Measurements from ENCODE around the gene GRB2. TPM values are rescaled to one million over a fixed set of nuclear protein-coding genes. Genes with fewer than 3 reads are reported as not detected.
A peak's percentile ranks its signal among the peaks of the same experiment; 100 is the strongest.

The GRB2 gene
- total and polyA plus RNA-seq, 2 of the 8 experiments (the other 6 are each of a cell fraction or from before 2014, with no cell fraction given): 44.2 to 101 TPM

DNA sequence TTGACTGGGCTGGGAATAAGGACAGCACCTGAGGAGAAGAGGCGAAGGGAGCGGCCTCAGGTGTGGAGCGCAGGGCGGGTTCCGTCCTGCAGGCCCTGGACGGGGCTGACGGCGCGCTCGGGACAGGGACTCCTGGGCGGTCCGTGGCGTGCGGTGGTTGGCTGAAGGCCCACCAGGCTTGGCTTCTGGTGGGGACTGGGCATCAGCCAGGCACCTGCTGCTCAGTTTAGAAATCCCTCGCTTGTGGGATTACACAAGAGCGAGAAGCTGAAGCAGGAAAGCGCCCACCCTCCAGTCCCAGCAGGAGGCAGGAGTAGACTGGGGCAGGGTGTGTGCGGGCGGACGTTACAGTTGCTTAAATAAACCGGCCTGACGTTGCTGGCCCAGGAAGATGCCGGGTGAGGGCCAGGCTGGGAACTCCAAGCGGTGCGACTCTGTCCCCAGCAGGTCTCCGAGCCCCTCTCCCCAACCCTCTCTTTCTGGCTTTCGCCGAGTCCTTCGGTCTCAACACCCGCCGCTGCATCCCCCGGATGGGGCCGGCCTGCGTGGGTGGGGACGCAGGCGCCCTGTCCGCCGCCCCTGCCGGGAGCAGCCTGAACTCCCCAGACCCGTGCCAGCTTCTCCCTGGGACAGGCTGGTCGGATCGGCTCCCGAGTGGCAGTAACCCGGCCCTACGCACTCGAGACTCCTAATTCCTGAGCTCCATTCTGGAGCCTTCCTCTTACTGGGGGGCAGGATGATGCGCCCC is 135.1 kb downstream of the GRB2 start (continued):
- TF ChIP-seq CEBPB (IDR thresholded peaks at IDR 0.05; ENCODE audit: low read depth, low read length) (peak; percentile 45; the same call in 1 of the 2 replicates), KDM1A (IDR thresholded peaks at IDR 0.05; ENCODE audit: borderline replicate concordance, low read length) (no peak)

All from H1 (cell line).